Testis (tissue), 3 donors: ENCODE results near the gene CD300LD. TPM values are rescaled to one million over a fixed set of nuclear protein-coding genes. Genes with fewer than 3 reads are reported as not detected.
"Not testable (repeated sequence)": the region's sequence is repeated elsewhere in the genome, so short reads cannot be mapped to it uniquely, and the experiment has no call there.

Experiments used
- DNase-seq: peaks from one replicate; pipeline ENCODE4 v3.0.0-alpha.2; 2019
- H3K27ac ChIP-seq, 2 donors: fragments of 200-600 bp; sonication (generic); one replicate each; pipeline ENCODE4 v1.5.1; 2019
- H3K27me3 ChIP-seq: fragments of 200-600 bp; sonication (generic); one replicate; pipeline ENCODE4 v1.5.1; 2019
- H3K36me3 ChIP-seq: fragments of 200-600 bp; sonication (generic); one replicate; pipeline ENCODE4 v1.5.1; 2017; ENCODE audit warnings: low read depth; ENCODE audit errors: missing control alignments
- H3K4me1 ChIP-seq: fragments of 200-600 bp; sonication (generic); one replicate; pipeline ENCODE4 v1.5.1; 2019
- H3K4me3 ChIP-seq, 2 donors: fragments of 200-600 bp; sonication (generic); one replicate each; pipeline ENCODE4 v1.5.1; 2017 to 2019
- H3K9me3 ChIP-seq: fragments of 200-600 bp; sonication (generic); one replicate; pipeline ENCODE4 v1.5.1; 2017
- CTCF ChIP-seq, 3 experiments: fragments of 450-650 bp in 2 of 3; fragments of 200-600 bp in 1 of 3; sonication (generic) in 1 of 3; IDR thresholded peaks; one replicate each; pipeline ENCODE4 v1.5.1; 2016 to 2019; ENCODE audit warnings: antibody characterized with exemption in 3 of 3, mild to moderate bottlenecking in 2 of 3, moderate library complexity in 1 of 3
- POLR2A ChIP-seq: fragments of 450-650 bp; IDR thresholded peaks from one replicate; pipeline ENCODE4 v1.6.1; 2017; ENCODE audit warnings: antibody characterized with exemption, mild to moderate bottlenecking, moderate library complexity
- WGBS, 2 donors: methylation state at CpG; one replicate each; pipeline ENCODE4 v1.1.5; 2018; 5-methylcytosine and 5-hydroxymethylcytosine counted together
- intact Hi-C: fragments of 100-400 bp; cut with DNase I; formaldehyde crosslinking; loops from one replicate; pipeline ENCODE4 v1.15.1; 2023; ENCODE audit warnings: low total_unique reads
- polyA plus RNA-seq: library from polyadenylated mRNA; stranded (reverse); fragments of 350-450 nt; fragmentation: Illumina TruSeq; extraction: RNeasy Lipid Tissue Mini Kit (QIAGEN cat#74804); gene quantifications from one replicate; pipeline ENCODE4 v1.2.3, GENCODE V29; 2014; ENCODE audit warnings: low read depth, low replicate concordance; ENCODE audit not compliant: insufficient read depth
- total RNA-seq, 2 donors: library from RNA; depleted of rRNA; stranded (reverse); fragments of >200 nt; gene quantifications; one replicate each; pipeline ENCODE4 v1.2.3, GENCODE V29; 2016

The CD300LD gene
- total and polyA plus RNA-seq, 3 donors from 2014 or later, result 0.41 TPM; not detected in 2

- Histone ChIP-seq H3K36me3 (no peaks in the 10 kb centered on the region), H3K9me3 (no peaks in the 10 kb centered on the region), H3K27ac (no peak overlapping the region), H3K4me3 (no peak overlapping the region), H3K4me1 (no peaks in the 10 kb centered on the region), H3K27me3 (no peaks in the 10 kb centered on the region)
- WGBS, 2 donors, result 39 to 42% methylated on average over 9 of the region's 9 CpGs
- intact Hi-C loops, result no loop called here
- DNase-seq, result peak; percentile 26
- TF ChIP-seq POLR2A (no peak), CTCF (IDR thresholded peaks at IDR 0.05) (peak in 1 of 3 experiments; percentile 29)
Measured at GRCh38 chr17:74566132-74566753, 25.8 kb downstream of the CD300LD start.

- no peak overlapping the region for H3K27ac ChIP-seq
- no peak overlapping the region for H3K4me3 ChIP-seq
- no peaks in the 10 kb centered on the region for H3K9me3 ChIP-seq
- no peak for DNase-seq
- intact Hi-C loops, result no loop called here
- H3K4me1 ChIP-seq, result no peaks in the 10 kb centered on the region
- 63 to 73% methylated on average over 5 of the region's 5 CpGs for WGBS, 2 donors
- TF ChIP-seq POLR2A, result no peak
- H3K27me3 ChIP-seq, result no peaks in the 10 kb centered on the region
- H3K36me3 ChIP-seq, result no peaks in the 10 kb centered on the region
Measured at GRCh38 chr17:74565126-74565525, 27.0 kb downstream of the CD300LD start.

- no peaks in the 10 kb centered on the region for H3K9me3 ChIP-seq
- no peaks in the 10 kb centered on the region for H3K36me3 ChIP-seq
- no peaks in the 10 kb centered on the region for H3K27me3 ChIP-seq
- H3K4me3 ChIP-seq, result no peak overlapping the region
- WGBS, 2 donors, result 74 to 91% methylated on average over 1 of the region's 1 CpG
- no peaks in the 10 kb centered on the region for H3K4me1 ChIP-seq
- intact Hi-C loops, result no loop called here
- TF ChIP-seq CTCF (IDR thresholded peaks at IDR 0.05), result no peak
- TF ChIP-seq POLR2A, result no peak
- H3K27ac ChIP-seq, result no peak overlapping the region
- DNase-seq, result no peak
Measured at GRCh38 chr17:74563358-74563757, 28.7 kb downstream of the CD300LD start.

- intact Hi-C loops, result no loop called here
- no peak overlapping the region for H3K4me3 ChIP-seq
- no peaks in the 10 kb centered on the region for H3K27me3 ChIP-seq
- no peaks in the 10 kb centered on the region for H3K9me3 ChIP-seq
- no peaks in the 10 kb centered on the region for H3K4me1 ChIP-seq
- no peaks in the 10 kb centered on the region for H3K36me3 ChIP-seq
- no peak for DNase-seq
- TF ChIP-seq CTCF (IDR thresholded peaks at IDR 0.05) (no peak), POLR2A (no peak)
- no peak overlapping the region for H3K27ac ChIP-seq
- WGBS, 2 donors, result 80 to 82% methylated on average over 3 of the region's 3 CpGs
Measured at GRCh38 chr17:74561586-74561985, 30.5 kb downstream of the CD300LD start.

GRCh38 chr17:74558882-74559519 lies 33.1 kb downstream of the CD300LD start:
- TF ChIP-seq CTCF (IDR thresholded peaks at IDR 0.05), result no peak
- no peak for TF ChIP-seq POLR2A

GRCh38 chr17:74558402-74558801 lies 33.7 kb downstream of the CD300LD start:
- intact Hi-C loops, H3K27me3 ChIP-seq: not testable (repeated sequence)
- WGBS, 2 donors, result 71 to 80% methylated on average over 4 of the region's 4 CpGs

More at GRCh38 chr17:74558882-74559519, 33.1 kb downstream of the CD300LD start:
- H3K36me3 ChIP-seq, result no peaks in the 10 kb centered on the region
- no peak overlapping the region for H3K4me3 ChIP-seq
- no peaks in the 10 kb centered on the region for H3K4me1 ChIP-seq
- H3K27me3 ChIP-seq, result no peaks in the 10 kb centered on the region
- DNase-seq, result no peak
- intact Hi-C loops, result no loop called here
- no peaks in the 10 kb centered on the region for H3K9me3 ChIP-seq
- 80 to 85% methylated on average over 6 of the region's 6 CpGs for WGBS, 2 donors
- no peak overlapping the region for H3K27ac ChIP-seq

More at GRCh38 chr17:74558402-74558801, 33.7 kb downstream of the CD300LD start:
- not testable (repeated sequence) for H3K4me3 ChIP-seq, H3K36me3 ChIP-seq, H3K9me3 ChIP-seq, H3K27ac ChIP-seq, DNase-seq, H3K4me1 ChIP-seq
